Measurements from ENCODE around the gene OR2A42.
"Not testable (repeated sequence)": the region's sequence is repeated elsewhere in the genome, so short reads cannot be mapped to it uniquely, and the experiment has no call there.

OR2A42 gene

GRCh38 chr7:144220531-144220930 lies 18.9 kb downstream of the OR2A42 start:
- DNase-seq = not testable (repeated sequence)

- DNase-seq = not testable (repeated sequence)
Measured at GRCh38 chr7:144219149-144219548, 20.3 kb downstream of the OR2A42 start.

GRCh38 chr7:144218581-144218980 lies 20.8 kb downstream of the OR2A42 start:
- DNase-seq = not testable (repeated sequence)

GRCh38 chr7:144217200-144217599 lies 22.2 kb downstream of the OR2A42 start:
- DNase-seq = not testable (repeated sequence)

- not testable (repeated sequence) for DNase-seq
Measured at GRCh38 chr7:144205306-144205705, 34.1 kb downstream of the OR2A42 start.

GRCh38 chr7:144203086-144203485 lies 36.3 kb downstream of the OR2A42 start:
- DNase-seq = not testable (repeated sequence)

- not testable (repeated sequence) for DNase-seq
Measured at GRCh38 chr7:144201978-144202377, 37.4 kb downstream of the OR2A42 start.

- DNase-seq = not testable (repeated sequence)
Measured at GRCh38 chr7:144198934-144199333, 40.5 kb downstream of the OR2A42 start.

- not testable (repeated sequence) for DNase-seq
Measured at GRCh38 chr7:144195212-144195872, 44.1 kb downstream of the OR2A42 start, which contains the start of gene ARHGEF35. Gene ARHGEF35, minus strand, starts transcription at chr7:144195833. Its CDS starts 7,450 bp downstream, at chr7:144188383.

GRCh38 chr7:144194453-144194852 lies 45.0 kb downstream of the OR2A42 start:
- not testable (repeated sequence) for DNase-seq

- DNase-seq = not testable (repeated sequence)
Measured at GRCh38 chr7:144193782-144194181, 45.6 kb downstream of the OR2A42 start.

GRCh38 chr7:144188578-144189171 lies 50.7 kb downstream of the OR2A42 start:
- DNase-seq = not testable (repeated sequence)

- DNase-seq = not testable (repeated sequence)
Measured at GRCh38 chr7:144187848-144188247, 51.6 kb downstream of the OR2A42 start.

- DNase-seq = not testable (repeated sequence)
Measured at GRCh38 chr7:144183166-144183565, 56.2 kb downstream of the OR2A42 start, which contains the start of gene CTAGE4. Gene CTAGE4, plus strand, starts transcription at chr7:144183466. Its CDS starts 38 bp downstream, at chr7:144183504.

GRCh38 chr7:144179165-144179479 lies 60.3 kb downstream of the OR2A42 start:
- DNase-seq = not testable (repeated sequence)

- peak; percentile 9 to 62 (median 42) for DNase-seq
Measured at GRCh38 chr7:144178380-144179164, 60.8 kb downstream of the OR2A42 start.
